ENCODE results near the gene SMARCAL1. TPM values are rescaled to one million over a fixed set of nuclear protein-coding genes. Genes with fewer than 3 reads are reported as not detected.

The SMARCAL1 gene
- total and polyA plus RNA-seq, 2 of the 13 experiments (the other 11 are each of a cell fraction or from before 2014, with no cell fraction given), result 12.7 to 21.3 TPM

DNA sequence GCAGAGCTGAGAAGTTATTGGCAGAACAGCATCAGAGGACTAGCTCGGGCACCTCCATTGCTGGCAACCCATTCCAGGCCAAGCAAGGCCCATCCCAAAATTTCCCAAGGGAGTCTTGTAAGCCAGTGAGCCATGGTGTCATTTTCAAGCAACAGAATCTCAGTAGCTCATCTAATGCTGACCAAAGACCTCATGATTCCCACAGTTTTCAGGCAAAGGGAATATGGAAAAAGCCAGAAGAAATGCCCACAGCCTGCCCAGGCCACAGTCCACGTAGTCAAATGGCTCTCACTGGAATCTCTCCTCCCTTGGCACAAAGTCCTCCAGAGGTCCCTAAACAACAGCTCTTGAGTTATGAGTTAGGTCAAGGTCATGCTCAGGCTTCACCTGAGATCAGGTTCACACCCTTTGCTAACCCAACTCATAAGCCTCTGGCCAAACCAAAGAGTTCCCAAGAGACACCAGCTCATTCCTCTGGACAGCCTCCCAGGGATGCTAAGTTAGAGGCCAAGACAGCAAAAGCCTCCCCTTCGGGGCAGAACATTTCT, 2.6 kb downstream of the SMARCAL1 start (continued):
- TF ChIP-seq, protein P1, sequence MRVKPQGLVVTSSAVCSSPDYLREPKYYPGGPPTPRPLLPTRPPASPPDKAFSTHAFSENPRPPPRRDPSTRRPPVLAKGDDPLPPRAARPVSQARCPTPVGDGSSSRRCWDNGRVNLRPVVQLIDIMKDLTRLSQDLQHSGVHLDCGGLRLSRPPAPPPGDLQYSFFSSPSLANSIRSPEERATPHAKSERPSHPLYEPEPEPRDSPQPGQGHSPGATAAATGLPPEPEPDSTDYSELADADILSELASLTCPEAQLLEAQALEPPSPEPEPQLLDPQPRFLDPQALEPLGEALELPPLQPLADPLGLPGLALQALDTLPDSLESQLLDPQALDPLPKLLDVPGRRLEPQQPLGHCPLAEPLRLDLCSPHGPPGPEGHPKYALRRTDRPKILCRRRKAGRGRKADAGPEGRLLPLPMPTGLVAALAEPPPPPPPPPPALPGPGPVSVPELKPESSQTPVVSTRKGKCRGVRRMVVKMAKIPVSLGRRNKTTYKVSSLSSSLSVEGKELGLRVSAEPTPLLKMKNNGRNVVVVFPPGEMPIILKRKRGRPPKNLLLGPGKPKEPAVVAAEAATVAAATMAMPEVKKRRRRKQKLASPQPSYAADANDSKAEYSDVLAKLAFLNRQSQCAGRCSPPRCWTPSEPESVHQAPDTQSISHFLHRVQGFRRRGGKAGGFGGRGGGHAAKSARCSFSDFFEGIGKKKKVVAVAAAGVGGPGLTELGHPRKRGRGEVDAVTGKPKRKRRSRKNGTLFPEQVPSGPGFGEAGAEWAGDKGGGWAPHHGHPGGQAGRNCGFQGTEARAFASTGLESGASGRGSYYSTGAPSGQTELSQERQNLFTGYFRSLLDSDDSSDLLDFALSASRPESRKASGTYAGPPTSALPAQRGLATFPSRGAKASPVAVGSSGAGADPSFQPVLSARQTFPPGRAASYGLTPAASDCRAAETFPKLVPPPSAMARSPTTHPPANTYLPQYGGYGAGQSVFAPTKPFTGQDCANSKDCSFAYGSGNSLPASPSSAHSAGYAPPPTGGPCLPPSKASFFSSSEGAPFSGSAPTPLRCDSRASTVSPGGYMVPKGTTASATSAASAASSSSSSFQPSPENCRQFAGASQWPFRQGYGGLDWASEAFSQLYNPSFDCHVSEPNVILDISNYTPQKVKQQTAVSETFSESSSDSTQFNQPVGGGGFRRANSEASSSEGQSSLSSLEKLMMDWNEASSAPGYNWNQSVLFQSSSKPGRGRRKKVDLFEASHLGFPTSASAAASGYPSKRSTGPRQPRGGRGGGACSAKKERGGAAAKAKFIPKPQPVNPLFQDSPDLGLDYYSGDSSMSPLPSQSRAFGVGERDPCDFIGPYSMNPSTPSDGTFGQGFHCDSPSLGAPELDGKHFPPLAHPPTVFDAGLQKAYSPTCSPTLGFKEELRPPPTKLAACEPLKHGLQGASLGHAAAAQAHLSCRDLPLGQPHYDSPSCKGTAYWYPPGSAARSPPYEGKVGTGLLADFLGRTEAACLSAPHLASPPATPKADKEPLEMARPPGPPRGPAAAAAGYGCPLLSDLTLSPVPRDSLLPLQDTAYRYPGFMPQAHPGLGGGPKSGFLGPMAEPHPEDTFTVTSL (CRISPR knock-in tag; IDR thresholded peaks at IDR 0.05; ENCODE audit: borderline replicate concordance), result no peak
- TF ChIP-seq MIER3 (CRISPR knock-in tag; IDR thresholded peaks at IDR 0.05; ENCODE audit: borderline replicate concordance), result no peak
- TF ChIP-seq, protein P2, sequence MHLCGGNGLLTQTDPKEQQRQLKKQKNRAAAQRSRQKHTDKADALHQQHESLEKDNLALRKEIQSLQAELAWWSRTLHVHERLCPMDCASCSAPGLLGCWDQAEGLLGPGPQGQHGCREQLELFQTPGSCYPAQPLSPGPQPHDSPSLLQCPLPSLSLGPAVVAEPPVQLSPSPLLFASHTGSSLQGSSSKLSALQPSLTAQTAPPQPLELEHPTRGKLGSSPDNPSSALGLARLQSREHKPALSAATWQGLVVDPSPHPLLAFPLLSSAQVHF (CRISPR knock-in tag; IDR thresholded peaks at IDR 0.05), result no peak
- TF ChIP-seq ZNF232 (CRISPR knock-in tag; IDR thresholded peaks at IDR 0.05; ENCODE audit: borderline replicate concordance), result peak; percentile 49; the same call in 1 of the 2 replicates
- TF ChIP-seq ZNF746 (CRISPR knock-in tag; IDR thresholded peaks at IDR 0.05), result no peak
- TF ChIP-seq TMF1 (CRISPR knock-in tag; IDR thresholded peaks at IDR 0.05; ENCODE audit: low read depth), result no peak
- no peak for TF ChIP-seq ZNF614 (CRISPR knock-in tag; IDR thresholded peaks at IDR 0.05; ENCODE audit: borderline replicate concordance)
- no peak for TF ChIP-seq NFKBIZ (CRISPR knock-in tag; IDR thresholded peaks at IDR 0.05)
- no peak for TF ChIP-seq ETV6 (CRISPR knock-in tag; conservative IDR thresholded peaks at IDR 0.05)
- TF ChIP-seq SRSF1 (optimal IDR thresholded peaks at IDR 0.05; ENCODE audit: low read depth, low read length), result no peak
- no peak for TF ChIP-seq ZBTB7B (CRISPR knock-in tag; IDR thresholded peaks at IDR 0.05)
- TF ChIP-seq NFIC (IDR thresholded peaks at IDR 0.05; ENCODE audit: low read length), result no peak
- TF ChIP-seq SOX13 (IDR thresholded peaks at IDR 0.05), result no peak
- TF ChIP-seq SOX13 (CRISPR knock-in tag; conservative IDR thresholded peaks at IDR 0.05 in 1 of 2, IDR thresholded peaks at IDR 0.05 in 1 of 2), result peak in 1 of 2 experiments; percentile 36; a peak in 1 of 4 replicates
- no peak for TF ChIP-seq ZNF446 (CRISPR knock-in tag; IDR thresholded peaks at IDR 0.05)
- peak; percentile 56; the same call in 1 of the 2 replicates for TF ChIP-seq XBP1 (CRISPR knock-in tag; IDR thresholded peaks at IDR 0.05)
- TF ChIP-seq KDM6A (CRISPR knock-in tag; IDR thresholded peaks at IDR 0.05; ENCODE audit: low read depth), result no peak
- TF ChIP-seq, protein P3, sequence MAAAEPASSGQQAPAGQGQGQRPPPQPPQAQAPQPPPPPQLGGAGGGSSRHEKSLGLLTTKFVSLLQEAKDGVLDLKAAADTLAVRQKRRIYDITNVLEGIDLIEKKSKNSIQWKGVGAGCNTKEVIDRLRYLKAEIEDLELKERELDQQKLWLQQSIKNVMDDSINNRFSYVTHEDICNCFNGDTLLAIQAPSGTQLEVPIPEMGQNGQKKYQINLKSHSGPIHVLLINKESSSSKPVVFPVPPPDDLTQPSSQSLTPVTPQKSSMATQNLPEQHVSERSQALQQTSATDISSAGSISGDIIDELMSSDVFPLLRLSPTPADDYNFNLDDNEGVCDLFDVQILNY (CRISPR knock-in tag; conservative IDR thresholded peaks at IDR 0.05), result no peak
- no peak for TF ChIP-seq MEF2D (CRISPR knock-in tag; IDR thresholded peaks at IDR 0.05)
- TF ChIP-seq, protein P4, sequence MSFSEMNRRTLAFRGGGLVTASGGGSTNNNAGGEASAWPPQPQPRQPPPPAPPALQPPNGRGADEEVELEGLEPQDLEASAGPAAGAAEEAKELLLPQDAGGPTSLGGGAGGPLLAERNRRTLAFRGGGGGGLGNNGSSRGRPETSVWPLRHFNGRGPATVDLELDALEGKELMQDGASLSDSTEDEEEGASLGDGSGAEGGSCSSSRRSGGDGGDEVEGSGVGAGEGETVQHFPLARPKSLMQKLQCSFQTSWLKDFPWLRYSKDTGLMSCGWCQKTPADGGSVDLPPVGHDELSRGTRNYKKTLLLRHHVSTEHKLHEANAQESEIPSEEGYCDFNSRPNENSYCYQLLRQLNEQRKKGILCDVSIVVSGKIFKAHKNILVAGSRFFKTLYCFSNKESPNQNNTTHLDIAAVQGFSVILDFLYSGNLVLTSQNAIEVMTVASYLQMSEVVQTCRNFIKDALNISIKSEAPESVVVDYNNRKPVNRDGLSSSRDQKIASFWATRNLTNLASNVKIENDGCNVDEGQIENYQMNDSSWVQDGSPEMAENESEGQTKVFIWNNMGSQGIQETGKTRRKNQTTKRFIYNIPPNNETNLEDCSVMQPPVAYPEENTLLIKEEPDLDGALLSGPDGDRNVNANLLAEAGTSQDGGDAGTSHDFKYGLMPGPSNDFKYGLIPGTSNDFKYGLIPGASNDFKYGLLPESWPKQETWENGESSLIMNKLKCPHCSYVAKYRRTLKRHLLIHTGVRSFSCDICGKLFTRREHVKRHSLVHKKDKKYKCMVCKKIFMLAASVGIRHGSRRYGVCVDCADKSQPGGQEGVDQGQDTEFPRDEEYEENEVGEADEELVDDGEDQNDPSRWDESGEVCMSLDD (CRISPR knock-in tag; IDR thresholded peaks at IDR 0.05; ENCODE audit: borderline replicate concordance), result no peak
- no peak for TF ChIP-seq HHEX (CRISPR knock-in tag; IDR thresholded peaks at IDR 0.05)
- TF ChIP-seq HNF4A (CRISPR knock-in tag; IDR thresholded peaks at IDR 0.05), result peak; percentile 92
- no peak for TF ChIP-seq ZNF674 (CRISPR knock-in tag; IDR thresholded peaks at IDR 0.05; ENCODE audit: low read depth)
